Urothelium cell line (cell line): ENCODE results near the gene HPCAL4.
A peak's percentile ranks its signal among the peaks of the same experiment; 100 is the strongest.

Experiments used
- DNase-seq: peaks from one replicate; pipeline ENCODE4 v3.0.0; 2011; ENCODE audit warnings: low spot score, mixed read lengths
- FAIRE-seq: peaks from 2 replicates; lab custom pipeline; 2011; peaks lifted over from hg19 to GRCh38; lab: Jason Lieb, UNC

HPCAL4 gene

DNA sequence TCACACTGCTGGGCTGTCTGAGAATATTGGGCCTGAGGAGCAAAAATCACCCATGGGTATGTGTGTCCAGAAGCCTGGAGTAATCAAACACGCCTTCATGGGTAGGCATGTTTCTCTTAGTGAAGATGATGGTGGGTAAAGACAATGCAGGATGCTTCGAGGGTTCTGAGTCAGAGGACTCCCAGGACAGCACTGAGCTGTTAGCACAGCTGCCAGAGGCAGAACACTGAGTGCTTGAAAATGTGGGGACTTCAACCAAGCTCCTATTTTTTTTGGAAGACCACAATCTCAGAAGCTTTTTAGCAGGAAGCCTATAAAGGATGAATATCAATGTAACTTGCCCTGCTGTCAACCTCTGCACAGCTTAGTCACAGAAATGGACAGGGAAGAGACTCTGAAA, 11.4 kb downstream of the HPCAL4 start:
- DNase-seq (no peak), FAIRE-seq (no peak)

DNA sequence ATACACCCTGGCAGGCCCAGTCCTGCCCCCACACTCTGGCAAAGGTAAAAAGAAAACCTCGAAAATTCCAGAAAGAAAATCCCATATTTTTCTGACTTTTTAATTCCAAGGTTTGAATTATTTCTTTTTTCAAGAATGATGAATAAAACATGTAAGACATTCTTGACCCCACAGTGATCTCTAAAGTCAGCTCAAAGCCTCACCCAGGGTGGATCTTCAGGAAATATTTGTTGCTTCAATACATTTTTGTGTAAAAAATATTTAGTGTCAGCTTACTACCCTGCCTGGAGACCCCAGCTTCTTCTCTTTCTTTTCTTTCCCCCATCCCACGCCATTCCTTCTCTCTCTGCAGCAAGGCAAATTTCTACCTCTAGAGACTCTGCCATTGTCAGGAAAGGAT, 12.3 kb downstream of the HPCAL4 start:
- DNase-seq = no peak
- no peak for FAIRE-seq

DNA sequence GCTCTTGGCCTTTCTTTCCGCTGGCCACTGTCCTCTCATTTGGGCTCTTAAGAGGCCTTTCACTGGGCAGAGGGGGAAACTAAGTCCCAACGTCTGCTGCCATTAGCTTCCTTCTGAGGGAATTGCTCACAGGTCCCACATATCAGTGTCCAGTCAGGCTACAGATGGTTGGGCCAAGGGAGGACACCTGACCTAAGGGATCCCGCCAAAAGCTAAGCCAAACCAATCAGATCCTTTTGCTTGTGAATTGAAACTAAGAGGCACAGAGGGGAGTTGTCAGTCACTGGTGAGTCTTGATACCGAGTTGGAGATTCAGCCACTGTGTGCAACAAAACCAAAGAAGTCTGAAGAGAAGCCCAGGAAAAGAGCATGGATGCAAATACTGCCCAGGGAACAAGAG, 13.6 kb downstream of the HPCAL4 start:
- no peak for FAIRE-seq
- no peak for DNase-seq

GRCh38 chr1:39676948-39677548, 14.2 kb downstream of the HPCAL4 start:
- DNase-seq = no peak
- no peak for FAIRE-seq

DNA sequence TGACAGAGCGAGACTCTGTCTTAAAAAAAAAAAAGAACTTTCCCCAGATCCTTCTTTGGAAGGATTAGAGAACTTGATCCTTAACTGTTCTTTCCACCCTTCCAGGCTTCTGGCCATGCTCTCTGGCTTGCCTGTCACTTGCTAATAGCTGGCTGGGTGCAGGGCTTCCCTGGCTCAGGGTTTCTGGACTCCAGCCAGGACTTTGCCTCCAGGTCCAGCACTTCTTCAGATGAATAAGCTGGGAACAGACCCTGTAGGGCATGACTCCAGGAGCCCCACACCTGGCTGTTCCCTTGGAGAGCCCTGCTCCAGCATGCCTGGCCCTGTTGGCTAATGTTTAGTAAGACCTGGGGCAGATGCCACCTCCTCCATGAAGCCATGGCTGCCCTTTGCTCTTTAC, 16.0 kb downstream of the HPCAL4 start:
- no peak for DNase-seq
- FAIRE-seq = no peak

- no peak for FAIRE-seq
These were observed 18.0 kb downstream of the HPCAL4 start for GRCh38 chr1:39673215-39673614.

GRCh38 chr1:39672551-39672947, 18.7 kb downstream of the HPCAL4 start:
- FAIRE-seq (no peak), DNase-seq (peak; percentile 26)

More at GRCh38 chr1:39673215-39673614, 18.0 kb downstream of the HPCAL4 start:
- DNase-seq = no peak

DNA sequence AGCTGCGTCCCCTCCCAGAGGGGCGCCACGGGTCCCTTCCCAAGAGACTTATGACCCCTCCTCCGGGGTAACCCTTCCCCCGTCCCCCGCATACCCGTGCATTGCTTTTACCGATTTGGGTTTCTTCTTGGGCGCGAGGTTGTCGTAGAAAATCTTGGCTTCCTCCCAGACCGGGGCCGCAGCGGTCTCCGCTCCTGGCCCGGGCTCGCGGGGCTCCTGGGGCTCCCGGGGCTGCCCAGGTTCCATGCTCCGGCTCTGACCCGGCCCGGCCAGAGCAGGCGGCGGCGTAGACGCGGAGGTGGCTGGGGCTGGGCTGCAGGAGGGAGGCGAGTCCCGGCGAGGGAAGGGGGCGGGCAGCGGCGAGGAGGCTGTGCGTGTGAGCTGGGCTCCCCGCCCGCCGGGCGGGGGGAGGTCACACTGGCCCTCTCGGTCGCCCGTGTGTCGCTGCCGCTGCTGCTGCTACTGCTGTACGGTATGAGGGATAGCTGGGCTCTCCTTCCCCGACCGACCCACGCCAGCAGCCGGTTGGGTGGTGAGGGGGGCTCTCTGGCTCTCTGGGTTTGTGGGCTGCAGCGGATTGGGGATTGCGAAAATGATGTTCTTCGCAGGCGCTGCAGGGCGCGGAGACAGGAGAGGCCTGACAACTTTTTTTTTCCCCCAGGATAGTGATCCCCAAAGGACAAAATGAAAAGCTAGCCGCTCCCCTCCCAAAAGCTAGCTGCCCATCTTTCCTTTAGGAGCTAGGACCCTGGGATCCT, 19.3 kb downstream of the HPCAL4 start, which contains the start of gene NT5C1A:
Gene NT5C1A (minus strand): TSS at position 315 of the 758 bp plus-strand sequence. CDS start 69 bp downstream, at position 246.
- peak; percentile 80 for DNase-seq
- FAIRE-seq = no peak

GRCh38 chr1:39671433-39671792, 19.8 kb downstream of the HPCAL4 start:
- FAIRE-seq (no peak), DNase-seq (peak; percentile 33)

GRCh38 chr1:39670689-39671088, 20.5 kb downstream of the HPCAL4 start:
- FAIRE-seq = no peak

DNA sequence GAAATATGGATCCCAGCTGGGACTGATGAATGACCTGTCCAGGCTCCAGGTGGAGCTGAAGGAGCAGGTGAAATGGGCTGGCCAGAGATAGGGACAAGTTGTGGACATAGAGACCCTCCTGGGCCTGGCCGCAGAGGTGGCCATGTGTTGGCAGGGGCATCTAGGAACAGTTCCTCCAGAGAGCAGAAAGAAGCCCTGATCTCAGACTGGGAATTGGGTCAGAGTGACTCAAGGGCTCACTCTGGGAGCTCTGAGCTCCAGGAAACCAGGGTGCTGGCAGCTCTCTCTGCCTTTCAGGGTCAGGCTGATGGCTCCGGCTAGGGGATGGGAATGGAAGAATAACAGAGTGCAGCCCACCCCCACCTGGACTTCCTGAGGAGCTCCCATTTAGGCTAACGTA, 22.3 kb downstream of the HPCAL4 start:
- FAIRE-seq (no peak), DNase-seq (no peak)

More at GRCh38 chr1:39670689-39671088, 20.5 kb downstream of the HPCAL4 start:
- DNase-seq = no peak

DNA sequence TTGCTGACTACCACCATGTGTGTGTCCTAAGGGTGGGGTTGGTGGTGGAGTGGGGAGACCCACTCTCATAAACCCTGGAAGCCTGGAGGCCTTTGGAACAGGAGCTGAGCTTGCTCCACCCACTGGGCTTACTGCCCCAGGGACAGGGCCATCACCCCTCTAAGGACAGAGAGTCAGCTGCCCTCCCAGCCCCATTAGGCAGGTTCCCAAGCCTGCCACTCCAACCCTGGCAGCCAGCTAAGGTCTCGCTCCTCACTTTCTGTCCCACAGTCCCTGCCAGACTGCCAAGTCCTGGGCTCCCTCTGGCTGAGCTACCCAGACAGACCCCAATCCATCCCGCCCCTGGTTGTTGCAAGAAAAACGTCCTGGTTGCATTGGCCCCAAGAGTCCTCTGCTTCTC, 23.1 kb downstream of the HPCAL4 start:
- FAIRE-seq (no peak), DNase-seq (no peak)

DNA sequence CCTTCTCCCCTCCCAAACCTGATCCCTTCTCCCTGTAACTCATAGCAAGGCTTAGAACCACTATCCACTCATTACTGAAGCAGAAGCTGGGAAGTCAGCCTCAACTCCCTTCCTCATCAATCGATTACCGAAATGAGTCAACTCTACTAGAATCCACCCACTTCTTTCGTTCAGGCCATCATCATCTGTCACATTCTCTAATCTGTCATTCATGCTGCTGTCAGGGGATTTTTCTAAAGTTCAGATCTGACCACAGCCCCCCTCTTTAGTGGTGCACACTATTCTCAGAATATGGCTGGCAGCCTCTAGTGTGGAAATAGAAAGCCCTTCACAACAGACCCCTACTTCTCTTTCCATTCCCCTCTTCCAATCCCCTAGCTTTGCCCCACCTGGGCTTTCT, 24.5 kb downstream of the HPCAL4 start:
- DNase-seq = no peak
- no peak for FAIRE-seq

DNA sequence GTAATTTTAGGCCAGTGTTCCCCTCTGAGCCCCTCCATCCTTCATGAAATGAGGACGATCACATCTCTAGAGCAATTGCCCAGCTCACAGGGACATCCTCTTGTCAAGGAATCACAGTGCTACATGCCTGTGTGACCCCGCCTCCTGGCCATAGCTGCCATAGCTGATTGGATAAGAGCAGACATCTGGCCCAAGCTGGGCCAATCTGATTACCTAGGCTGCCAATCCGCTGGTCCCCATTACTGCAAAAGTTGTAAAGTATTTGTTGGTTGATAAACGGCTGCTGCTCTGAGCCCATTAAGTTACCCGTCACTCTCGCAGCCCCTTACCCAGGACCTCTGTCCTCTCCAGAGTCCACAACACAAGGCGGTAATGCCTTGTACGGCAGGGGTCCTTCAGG, 27.7 kb downstream of the HPCAL4 start:
- DNase-seq = no peak
- no peak for FAIRE-seq

GRCh38 chr1:39662861-39663260, 28.4 kb downstream of the HPCAL4 start:
- FAIRE-seq (no peak), DNase-seq (no peak)

DNA sequence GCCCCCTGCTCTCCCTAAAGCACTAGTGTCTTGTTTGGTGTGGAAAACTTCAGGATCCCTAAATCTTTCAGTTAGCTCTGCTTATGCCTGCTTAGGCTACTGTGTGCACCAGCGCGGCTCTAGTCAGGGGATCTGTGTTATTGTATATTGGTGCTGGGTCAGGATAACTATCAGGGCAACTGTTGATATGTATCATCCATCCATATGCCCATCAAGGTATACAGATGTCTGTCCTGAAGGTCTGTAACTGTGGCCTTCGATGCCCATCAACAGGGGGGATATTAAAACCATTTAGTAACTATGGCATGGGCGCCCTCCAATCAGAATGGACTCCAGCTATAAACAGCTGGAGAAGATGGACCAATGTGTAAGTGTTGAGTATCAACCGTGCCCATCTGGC, 31.7 kb downstream of the HPCAL4 start:
- FAIRE-seq = no peak

DNA sequence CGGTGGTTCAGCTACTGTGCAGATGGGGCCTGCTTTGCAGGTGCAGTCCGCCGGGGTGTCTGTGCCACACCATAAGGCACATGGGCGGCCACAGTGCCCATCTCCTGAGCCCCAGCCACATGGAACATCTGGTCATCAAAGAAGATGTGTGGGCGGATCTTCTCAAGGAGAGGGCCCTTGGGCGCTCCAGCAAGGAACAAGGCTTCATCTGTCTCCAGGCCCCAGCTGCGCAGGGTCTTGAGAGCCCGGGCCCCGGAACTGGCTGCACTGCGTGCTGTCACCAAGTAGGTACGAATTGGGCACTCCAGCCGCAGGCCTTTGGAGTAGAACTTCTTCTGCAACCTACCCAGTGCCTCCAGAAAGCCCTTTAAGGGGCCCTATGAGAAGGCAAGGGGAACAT, 32.1 kb downstream of the HPCAL4 start:
- DNase-seq (no peak), FAIRE-seq (no peak)

More for the DNA sequence above, 31.7 kb downstream of the HPCAL4 start:
- DNase-seq = no peak

DNA sequence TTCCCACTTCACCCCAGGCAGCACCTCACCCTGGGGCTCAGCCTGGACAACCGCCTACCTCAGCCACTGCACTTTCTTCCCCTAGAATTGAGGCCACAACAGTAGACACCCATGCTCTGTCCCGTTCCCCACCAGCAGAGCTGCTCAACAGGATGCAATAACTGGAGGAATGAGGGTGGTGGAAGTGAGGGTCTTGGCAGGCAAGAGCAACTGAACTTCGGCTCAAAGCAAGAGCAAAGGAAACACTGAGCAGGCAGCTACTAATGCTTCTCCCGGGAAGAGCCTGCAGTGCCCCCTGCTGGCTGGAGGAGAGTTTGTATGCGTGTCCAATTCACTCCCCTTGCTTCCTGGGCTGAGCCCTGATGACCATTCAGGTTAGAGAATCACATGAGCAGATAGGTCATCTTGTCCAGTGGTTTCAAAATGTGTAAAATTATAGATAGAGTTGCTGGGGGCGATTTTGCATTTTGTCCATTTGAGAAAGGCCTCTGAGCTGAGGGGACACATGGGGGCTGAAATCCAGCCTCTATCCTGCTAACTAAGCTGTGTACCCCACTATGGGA, 33.2 kb downstream of the HPCAL4 start:
- FAIRE-seq = no peak
- DNase-seq = peak; percentile 73

- DNase-seq (no peak), FAIRE-seq (no peak)
These were observed 33.8 kb downstream of the HPCAL4 start for GRCh38 chr1:39657402-39657801.

DNA sequence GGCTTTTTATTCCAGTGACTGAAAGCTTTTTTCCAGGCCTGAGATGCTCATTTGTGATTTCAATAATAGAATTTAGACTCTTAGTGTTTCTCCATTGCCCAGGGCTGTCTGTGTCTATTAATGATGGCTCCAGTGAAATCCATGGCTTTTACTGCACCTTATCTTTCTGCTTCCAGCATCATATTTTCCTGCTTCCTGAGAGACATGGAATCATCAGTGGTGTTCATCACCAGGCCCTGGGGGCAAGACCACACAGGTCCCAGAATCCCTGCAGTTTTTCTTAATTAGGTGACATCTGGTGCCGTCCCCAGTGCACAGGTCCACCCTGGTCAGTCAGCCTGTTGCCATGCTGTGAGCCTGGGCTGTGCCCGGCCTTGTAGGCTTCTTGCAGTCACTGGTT, 34.8 kb downstream of the HPCAL4 start:
- FAIRE-seq (no peak), DNase-seq (no peak)

- DNase-seq (no peak), FAIRE-seq (no peak)
These were observed 35.5 kb downstream of the HPCAL4 start for GRCh38 chr1:39655578-39656268.

- DNase-seq (no peak), FAIRE-seq (no peak)
These were observed 36.9 kb downstream of the HPCAL4 start for GRCh38 chr1:39654291-39654690.
